Prostate gland (tissue), 2 donors: ENCODE data around the gene MIF. TPM values are rescaled to one million over a fixed set of nuclear protein-coding genes. Genes with fewer than 3 reads are reported as not detected.

ENCODE experiments used
- DNase-seq: peaks from one replicate; pipeline ENCODE4 v3.0.0-alpha.2; 2019; ENCODE audit warnings: low spot score
- H3K27ac ChIP-seq, 2 donors: fragments of 200-600 bp; sonication (generic); 2 replicates each; pipeline ENCODE4 v1.5.1; 2017 to 2019
- H3K27me3 ChIP-seq: fragments of 200-600 bp; sonication (generic); replicated peaks from 2 replicates; pipeline ENCODE4 v1.5.1; 2019; ENCODE audit not compliant: insufficient read depth
- H3K36me3 ChIP-seq, 2 donors: fragments of 200-600 bp; sonication (generic); 1 replicate in 1 of 2; 2 replicates in 1 of 2; pipeline versions ENCODE4 v1.5.1 to v1.8.1; 2017 to 2019
- H3K4me1 ChIP-seq: fragments of 200-600 bp; sonication (generic); replicated peaks from 2 replicates; pipeline ENCODE4 v1.5.1; 2019
- H3K4me3 ChIP-seq, 2 donors: fragments of 200-600 bp; sonication (generic); 2 replicates each; pipeline ENCODE4 v1.5.1; 2017 to 2019
- H3K9me3 ChIP-seq: fragments of 200-600 bp; sonication (generic); 2 replicates; pipeline ENCODE4 v1.5.1; 2017
- POLR2A ChIP-seq: fragments of 450-650 bp; IDR thresholded peaks from one replicate; pipeline ENCODE4 v1.6.1; 2016; ENCODE audit warnings: antibody characterized with exemption, mild to moderate bottlenecking
- POLR2AphosphoS5 ChIP-seq: sonication (generic); formaldehyde crosslinking; IDR thresholded peaks from one replicate; pipeline ENCODE4 v1.6.1; 2017; ENCODE audit warnings: antibody characterized with exemption
- WGBS: methylation state at CpG from one replicate; pipeline ENCODE4 v1.1.5; 2018; 5-methylcytosine and 5-hydroxymethylcytosine counted together
- intact Hi-C: fragments of 100-400 bp; cut with DNase I; formaldehyde crosslinking; loops from one replicate; pipeline ENCODE4 v1.14.2; 2022
- total RNA-seq, 2 donors: library from RNA; depleted of rRNA; stranded (reverse); fragments of >200 nt; gene quantifications; one replicate each; pipeline ENCODE4 v1.1.0, GENCODE V29; 2016
- TF ChIP-seq, protein P1 (sequence below), 4 experiments: fragments of 200-600 bp in 2 of 4; fragments of 450-650 bp in 2 of 4; sonication (generic) in 2 of 4; IDR thresholded peaks; 1 replicate in 3 of 4; 2 replicates in 1 of 4; pipeline ENCODE4 v1.5.1; 2016 to 2019; ENCODE audit warnings: antibody characterized with exemption in 4 of 4, mild to moderate bottlenecking in 2 of 4, moderate library complexity in 2 of 4

MIF gene
- total RNA-seq, 2 donors from 2014 or later, result 501 to 587 TPM

- TF ChIP-seq POLR2A, result no peak
- TF ChIP-seq, protein P1, sequence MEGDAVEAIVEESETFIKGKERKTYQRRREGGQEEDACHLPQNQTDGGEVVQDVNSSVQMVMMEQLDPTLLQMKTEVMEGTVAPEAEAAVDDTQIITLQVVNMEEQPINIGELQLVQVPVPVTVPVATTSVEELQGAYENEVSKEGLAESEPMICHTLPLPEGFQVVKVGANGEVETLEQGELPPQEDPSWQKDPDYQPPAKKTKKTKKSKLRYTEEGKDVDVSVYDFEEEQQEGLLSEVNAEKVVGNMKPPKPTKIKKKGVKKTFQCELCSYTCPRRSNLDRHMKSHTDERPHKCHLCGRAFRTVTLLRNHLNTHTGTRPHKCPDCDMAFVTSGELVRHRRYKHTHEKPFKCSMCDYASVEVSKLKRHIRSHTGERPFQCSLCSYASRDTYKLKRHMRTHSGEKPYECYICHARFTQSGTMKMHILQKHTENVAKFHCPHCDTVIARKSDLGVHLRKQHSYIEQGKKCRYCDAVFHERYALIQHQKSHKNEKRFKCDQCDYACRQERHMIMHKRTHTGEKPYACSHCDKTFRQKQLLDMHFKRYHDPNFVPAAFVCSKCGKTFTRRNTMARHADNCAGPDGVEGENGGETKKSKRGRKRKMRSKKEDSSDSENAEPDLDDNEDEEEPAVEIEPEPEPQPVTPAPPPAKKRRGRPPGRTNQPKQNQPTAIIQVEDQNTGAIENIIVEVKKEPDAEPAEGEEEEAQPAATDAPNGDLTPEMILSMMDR (IDR thresholded peaks at IDR 0.05), result no peak
- TF ChIP-seq POLR2AphosphoS5, result no peak
- H3K27ac ChIP-seq, result no peak overlapping the region
- no peak overlapping the region for H3K4me3 ChIP-seq
- intact Hi-C loops, result no loop called here
- H3K36me3 ChIP-seq, result peaks cover 0 to 9% of the 10 kb centered on the region in 2 donors
- 87% methylated on average over 7 of the region's 7 CpGs for WGBS
- no peaks in the 10 kb centered on the region for H3K9me3 ChIP-seq
- no peak for DNase-seq
- no peaks in the 10 kb centered on the region for H3K27me3 ChIP-seq
- peaks cover 11% of the 10 kb centered on the region for H3K4me1 ChIP-seq
Measured at GRCh38 chr22:23891726-23892125, 2.5 kb upstream of the MIF start.

- no peaks in the 10 kb centered on the region for H3K27me3 ChIP-seq
- no peak overlapping the region for H3K27ac ChIP-seq
- peaks cover 0 to 10% of the 10 kb centered on the region in 2 donors for H3K36me3 ChIP-seq
- peaks cover 11% of the 10 kb centered on the region for H3K4me1 ChIP-seq
- WGBS, result 92% methylated on average over 2 of the region's 2 CpGs
- no peaks in the 10 kb centered on the region for H3K9me3 ChIP-seq
- DNase-seq, result no peak
- TF ChIP-seq POLR2AphosphoS5 (no peak), POLR2A (no peak)
- TF ChIP-seq, protein P1 (IDR thresholded peaks at IDR 0.05), result no peak
- intact Hi-C loops, result no loop called here
- no peak overlapping the region for H3K4me3 ChIP-seq
Measured at GRCh38 chr22:23892130-23892529, 2.1 kb upstream of the MIF start.

DNA sequence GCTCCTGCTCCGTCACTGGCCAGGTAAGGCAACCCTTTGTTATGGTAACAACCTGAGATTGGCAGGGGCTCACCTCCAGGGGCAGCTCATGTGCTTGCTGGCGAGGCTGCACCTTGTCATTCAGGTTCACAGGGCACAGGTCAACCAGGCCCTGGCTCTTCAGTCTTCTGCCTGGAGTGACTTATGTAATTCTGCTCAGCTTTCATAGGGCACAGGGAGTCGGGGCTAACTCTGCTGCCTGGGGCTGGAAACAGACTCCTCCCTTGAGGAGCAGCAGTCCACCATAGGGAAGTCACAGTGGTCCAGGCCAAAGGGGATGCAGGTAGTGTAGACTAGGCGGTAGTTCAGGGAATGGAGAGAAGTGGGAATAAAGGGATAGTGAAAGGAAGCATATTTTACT, 1.5 kb upstream of the MIF start:
- peaks cover 0 to 10% of the 10 kb centered on the region in 2 donors for H3K36me3 ChIP-seq
- intact Hi-C loops, result no loop called here
- no peak overlapping the region for H3K4me3 ChIP-seq
- no peak for DNase-seq
- H3K27me3 ChIP-seq, result no peaks in the 10 kb centered on the region
- H3K27ac ChIP-seq, result no peak overlapping the region
- H3K9me3 ChIP-seq, result no peaks in the 10 kb centered on the region
- 87% methylated on average over 4 of the region's 4 CpGs for WGBS
- H3K4me1 ChIP-seq, result peaks cover 11% of the 10 kb centered on the region
- TF ChIP-seq, protein P1 (IDR thresholded peaks at IDR 0.05), result no peak
- TF ChIP-seq POLR2A, result no peak
- no peak for TF ChIP-seq POLR2AphosphoS5

DNA sequence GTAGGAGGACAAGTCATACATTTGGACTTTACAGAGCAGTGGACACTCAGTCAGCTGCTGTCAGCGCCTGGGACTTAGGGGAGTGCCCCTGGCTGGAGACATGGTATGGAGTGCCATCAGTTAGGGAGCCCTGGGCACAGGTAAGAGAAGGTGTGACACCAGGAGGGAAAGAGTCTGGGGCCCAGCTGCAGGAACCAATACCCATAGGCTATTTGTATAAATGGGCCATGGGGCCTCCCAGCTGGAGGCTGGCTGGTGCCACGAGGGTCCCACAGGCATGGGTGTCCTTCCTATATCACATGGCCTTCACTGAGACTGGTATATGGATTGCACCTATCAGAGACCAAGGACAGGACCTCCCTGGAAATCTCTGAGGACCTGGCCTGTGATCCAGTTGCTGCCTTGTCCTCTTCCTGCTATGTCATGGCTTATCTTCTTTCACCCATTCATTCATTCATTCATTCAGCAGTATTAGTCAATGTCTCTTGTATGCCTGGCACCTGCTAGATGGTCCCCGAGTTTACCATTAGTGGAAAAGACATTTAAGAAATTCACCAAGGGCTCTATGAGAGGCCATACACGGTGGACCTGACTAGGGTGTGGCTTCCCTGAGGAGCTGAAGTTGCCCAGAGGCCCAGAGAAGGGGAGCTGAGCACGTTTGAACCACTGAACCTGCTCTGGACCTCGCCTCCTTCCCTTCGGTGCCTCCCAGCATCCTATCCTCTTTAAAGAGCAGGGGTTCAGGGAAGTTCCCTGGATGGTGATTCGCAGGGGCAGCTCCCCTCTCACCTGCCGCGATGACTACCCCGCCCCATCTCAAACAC, 850 bp upstream of the MIF start:
- 24% methylated on average over 11 of the region's 11 CpGs for WGBS
- H3K4me1 ChIP-seq, result peaks cover 11% of the 10 kb centered on the region
- H3K9me3 ChIP-seq, result no peaks in the 10 kb centered on the region
- H3K36me3 ChIP-seq, result peaks cover 0 to 10% of the 10 kb centered on the region in 2 donors
- H3K4me3 ChIP-seq, result peak overlapping the region; percentile 64 to 81
- TF ChIP-seq POLR2A (no peak), POLR2AphosphoS5 (no peak)
- TF ChIP-seq, protein P1 (IDR thresholded peaks at IDR 0.05), result no peak
- no peak for DNase-seq
- H3K27ac ChIP-seq, result peak overlapping the region; percentile 96 to 99
- intact Hi-C loops, result no loop called here
- no peaks in the 10 kb centered on the region for H3K27me3 ChIP-seq
